ENCODE data around the gene PRKCZ.

DNA sequence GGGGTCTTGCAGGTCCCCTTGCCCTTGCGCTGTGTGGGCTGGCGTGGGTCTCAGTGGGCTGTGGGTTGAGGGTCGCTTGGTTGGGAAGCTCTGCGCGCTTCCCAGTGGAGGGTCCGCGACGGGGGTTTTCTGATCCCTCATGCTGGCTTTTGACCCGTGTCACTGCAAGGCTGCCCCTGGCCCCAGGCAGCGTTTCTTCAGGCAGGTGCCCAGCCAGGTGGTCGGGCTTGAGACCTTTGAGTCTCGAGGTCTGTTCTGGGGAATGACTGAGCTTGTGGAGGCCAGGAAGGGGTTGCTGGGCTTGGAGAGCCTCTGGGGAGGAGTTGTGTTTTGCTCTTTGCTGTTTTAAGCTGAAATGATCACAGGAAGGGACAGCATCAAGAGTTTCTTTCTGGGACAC, 183.3 kb downstream of the PRKCZ start:
- TF ChIP-seq POLR2AphosphoS5 (IDR thresholded peaks at IDR 0.05; ENCODE audit: low read depth, low read length) (no peak), SIN3A (IDR thresholded peaks at IDR 0.05; ENCODE audit: borderline replicate concordance, insufficient read depth, low read length) (no peak)
- TF ChIP-seq, protein P1, sequence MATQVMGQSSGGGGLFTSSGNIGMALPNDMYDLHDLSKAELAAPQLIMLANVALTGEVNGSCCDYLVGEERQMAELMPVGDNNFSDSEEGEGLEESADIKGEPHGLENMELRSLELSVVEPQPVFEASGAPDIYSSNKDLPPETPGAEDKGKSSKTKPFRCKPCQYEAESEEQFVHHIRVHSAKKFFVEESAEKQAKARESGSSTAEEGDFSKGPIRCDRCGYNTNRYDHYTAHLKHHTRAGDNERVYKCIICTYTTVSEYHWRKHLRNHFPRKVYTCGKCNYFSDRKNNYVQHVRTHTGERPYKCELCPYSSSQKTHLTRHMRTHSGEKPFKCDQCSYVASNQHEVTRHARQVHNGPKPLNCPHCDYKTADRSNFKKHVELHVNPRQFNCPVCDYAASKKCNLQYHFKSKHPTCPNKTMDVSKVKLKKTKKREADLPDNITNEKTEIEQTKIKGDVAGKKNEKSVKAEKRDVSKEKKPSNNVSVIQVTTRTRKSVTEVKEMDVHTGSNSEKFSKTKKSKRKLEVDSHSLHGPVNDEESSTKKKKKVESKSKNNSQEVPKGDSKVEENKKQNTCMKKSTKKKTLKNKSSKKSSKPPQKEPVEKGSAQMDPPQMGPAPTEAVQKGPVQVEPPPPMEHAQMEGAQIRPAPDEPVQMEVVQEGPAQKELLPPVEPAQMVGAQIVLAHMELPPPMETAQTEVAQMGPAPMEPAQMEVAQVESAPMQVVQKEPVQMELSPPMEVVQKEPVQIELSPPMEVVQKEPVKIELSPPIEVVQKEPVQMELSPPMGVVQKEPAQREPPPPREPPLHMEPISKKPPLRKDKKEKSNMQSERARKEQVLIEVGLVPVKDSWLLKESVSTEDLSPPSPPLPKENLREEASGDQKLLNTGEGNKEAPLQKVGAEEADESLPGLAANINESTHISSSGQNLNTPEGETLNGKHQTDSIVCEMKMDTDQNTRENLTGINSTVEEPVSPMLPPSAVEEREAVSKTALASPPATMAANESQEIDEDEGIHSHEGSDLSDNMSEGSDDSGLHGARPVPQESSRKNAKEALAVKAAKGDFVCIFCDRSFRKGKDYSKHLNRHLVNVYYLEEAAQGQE (IDR thresholded peaks at IDR 0.05; ENCODE audit: insufficient read depth in 1 of 2, low read depth in 2 of 2, low read length in 2 of 2): no peak

All from PFSK-1 (cell line).